GM03348 (cell line): ENCODE results near the gene GNPDA1.

Experiments used
- DNase-seq: peaks from one replicate; pipeline ENCODE4 v3.0.0; 2012; ENCODE audit warnings: low spot score

GNPDA1 gene

DNA sequence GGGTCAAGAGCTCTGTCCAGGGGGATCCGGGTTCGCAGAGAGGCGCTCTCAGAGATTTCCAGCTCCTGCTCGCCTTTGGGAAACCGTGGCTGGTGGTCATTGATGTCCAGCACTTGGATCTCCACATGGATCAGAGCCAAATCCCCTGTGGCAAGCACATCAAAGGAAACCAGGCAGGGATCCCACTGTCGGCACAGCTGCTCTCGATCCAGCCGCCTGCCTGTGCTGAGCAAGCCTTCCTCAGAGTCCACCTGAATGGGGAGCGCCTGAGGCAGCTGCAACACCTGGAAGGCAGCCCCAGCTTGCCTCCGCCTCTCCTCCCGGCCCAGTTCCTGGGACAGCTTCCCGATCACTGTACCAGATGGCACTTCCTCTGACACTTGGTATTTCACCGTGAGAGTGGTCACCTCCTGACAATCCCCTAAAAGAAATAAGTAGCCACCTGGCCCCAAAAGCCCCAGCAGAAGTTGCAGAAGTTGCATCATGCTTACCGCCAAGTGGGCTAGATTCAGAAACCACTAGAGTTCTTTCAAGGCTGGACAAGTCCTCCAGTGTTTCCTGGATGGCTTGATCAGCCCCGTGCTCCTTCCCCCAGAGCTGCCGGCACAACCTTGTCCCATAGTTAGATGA lies 55.3 kb downstream of the GNPDA1 start:
- DNase-seq: no peak

DNA sequence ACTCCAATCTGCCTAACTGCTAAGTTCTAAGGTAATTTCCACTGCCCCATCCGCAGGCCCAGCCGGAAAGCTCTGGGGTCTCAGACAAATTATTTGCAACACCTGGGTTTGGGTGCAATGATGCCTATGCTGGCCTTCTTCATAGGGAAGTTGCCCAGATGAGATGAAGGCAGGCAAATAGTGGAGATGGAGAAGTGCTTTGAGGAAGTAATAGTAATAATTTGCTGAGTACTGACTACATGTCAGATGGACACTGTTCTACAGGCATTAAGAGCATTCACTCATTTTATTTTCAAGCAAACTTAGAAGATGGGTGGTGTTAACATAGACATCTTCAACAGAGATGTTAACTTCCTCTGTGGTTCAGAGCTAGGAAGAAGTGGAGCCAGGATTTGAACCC lies 58.6 kb downstream of the GNPDA1 start:
- DNase-seq: no peak

GRCh38 chr5:141952020-141952419 lies 60.8 kb downstream of the GNPDA1 start:
- no peak for DNase-seq

DNA sequence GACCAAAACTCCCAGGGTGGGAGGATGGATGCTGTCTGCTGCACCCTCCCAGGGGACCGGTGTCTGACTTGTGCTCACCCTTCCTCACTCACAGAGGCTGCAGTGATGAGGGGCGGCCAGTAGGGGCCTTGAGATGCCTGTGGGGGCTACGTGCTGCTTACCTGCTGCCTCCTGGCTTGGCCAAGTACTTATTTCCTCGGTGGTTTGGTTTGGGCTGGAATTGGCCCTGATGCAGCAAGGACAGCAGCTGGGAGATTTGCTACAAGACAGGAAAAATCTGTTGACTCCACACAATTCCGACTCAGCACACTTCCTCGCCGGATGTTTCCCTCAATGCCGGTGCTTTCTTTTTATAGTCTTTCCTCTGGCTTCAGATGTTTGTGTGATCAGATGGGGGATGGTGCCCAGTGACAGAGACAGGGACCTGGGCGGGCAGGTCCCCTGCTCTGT lies 61.5 kb downstream of the GNPDA1 start:
- DNase-seq: no peak
